GM12892 (cell line): ENCODE measurements around the gene IFT43.

ENCODE experiments used
- POLR2A ChIP-seq: IDR thresholded peaks from 2 replicates; pipeline ENCODE4 v1.6.1; 2011; ENCODE audit warnings: low read depth, low read length, control low read depth
- POLR2AphosphoS5 ChIP-seq: IDR thresholded peaks from 2 replicates; pipeline ENCODE4 v1.6.1; 2011; ENCODE audit warnings: low read depth, low read length, control low read depth

GRCh38 chr14:76050250-76050649 lies 64.7 kb downstream of the IFT43 start:
- TF ChIP-seq POLR2AphosphoS5, result no peak
- no peak for TF ChIP-seq POLR2A
